Thyroid gland (tissue), 4 donors: ENCODE measurements around the gene ATG2A. TPM values are rescaled to one million over a fixed set of nuclear protein-coding genes. Genes with fewer than 3 reads are reported as not detected.

ENCODE experiments used
- DNase-seq, 2 donors: peaks; one replicate each; pipeline ENCODE4 v3.0.0-alpha.2; 2019
- H3K27ac ChIP-seq, 3 donors: fragments of 200-600 bp; sonication (generic); 1 replicate in 2 of 3; 2 replicates in 1 of 3; pipeline ENCODE4 v1.5.1; 2016 to 2019; ENCODE audit warnings: mild to moderate bottlenecking in 1 of 3, moderate library complexity in 1 of 3
- H3K27me3 ChIP-seq: fragments of 200-600 bp; sonication (generic); one replicate; pipeline ENCODE4 v1.5.1; 2019
- H3K36me3 ChIP-seq, 2 donors: fragments of 200-600 bp; sonication (generic); one replicate each; pipeline ENCODE4 v1.5.1; 2016 to 2019
- H3K4me1 ChIP-seq, 2 donors: fragments of 200-600 bp; sonication (generic); one replicate each; pipeline ENCODE4 v1.5.1; 2017 to 2019
- H3K4me3 ChIP-seq, 3 donors: fragments of 200-600 bp; sonication (generic); replicated peaks in 1 of 3; 1 replicate in 2 of 3; 2 replicates in 1 of 3; pipeline ENCODE4 v1.5.1; 2016; ENCODE audit warnings: mild to moderate bottlenecking in 1 of 3
- H3K9me3 ChIP-seq: fragments of 200-600 bp; sonication (generic); one replicate; pipeline ENCODE4 v1.5.1; 2017
- CTCF ChIP-seq, 6 experiments: fragments of 200-600 bp in 3 of 6; fragments of 450-650 bp in 3 of 6; sonication (generic) in 3 of 6; IDR thresholded peaks; one replicate each; pipeline ENCODE4 v1.5.1; 2016 to 2019; ENCODE audit warnings: antibody characterized with exemption in 6 of 6, mild to moderate bottlenecking in 2 of 6, inconsistent platforms in 1 of 6, moderate library complexity in 1 of 6
- POLR2A ChIP-seq, 2 donors: fragments of 450-650 bp; IDR thresholded peaks; one replicate each; pipeline ENCODE4 v1.6.1; 2017; ENCODE audit warnings: antibody characterized with exemption in 2 of 2, mild to moderate bottlenecking in 2 of 2, moderate library complexity in 1 of 2
- WGBS, 2 donors: methylation state at CpG; one replicate each; pipeline ENCODE4 v1.1.5; 2017; 5-methylcytosine and 5-hydroxymethylcytosine counted together
- intact Hi-C: fragments of 100-400 bp; cut with DNase I; formaldehyde crosslinking; loops from one replicate; pipeline ENCODE4 v1.15.1; 2023
- total RNA-seq, 4 donors: library from RNA; depleted of rRNA; stranded (reverse); fragments of >200 nt; gene quantifications; one replicate each; pipeline ENCODE4 v1.2.3, GENCODE V29; 2016

ATG2A gene
- total RNA-seq, 4 donors from 2014 or later = 19.5 to 43.1 (median 36.7) TPM

GRCh38 chr11:64863391-64864060 lies 53.5 kb downstream of the ATG2A start:
- 70 to 75% methylated on average over 20 to 22 of the region's 23 CpGs for WGBS, 2 donors
- no peaks in the 10 kb centered on the region for H3K9me3 ChIP-seq
- no peak for DNase-seq
- H3K36me3 ChIP-seq = peaks cover 5 to 11% of the 10 kb centered on the region in 2 donors
- H3K4me3 ChIP-seq = no peak overlapping the region
- H3K27ac ChIP-seq = peak overlapping the region; percentile 63 to 79 (median 72)
- intact Hi-C loops = no loop called here
- H3K4me1 ChIP-seq = peaks cover 33 to 50% of the 10 kb centered on the region in 2 donors
- no peaks in the 10 kb centered on the region for H3K27me3 ChIP-seq
- TF ChIP-seq CTCF (IDR thresholded peaks at IDR 0.05) = no peak
- TF ChIP-seq POLR2A (IDR thresholded peaks at IDR 0.05) = no peak

GRCh38 chr11:64862987-64863390 lies 54.0 kb downstream of the ATG2A start:
- peaks cover 5 to 11% of the 10 kb centered on the region in 2 donors for H3K36me3 ChIP-seq
- WGBS, 2 donors = 31 to 32% methylated on average over 7 to 9 of the region's 9 CpGs
- no peaks in the 10 kb centered on the region for H3K9me3 ChIP-seq
- peak overlapping the region; percentile 63 to 79 (median 72) for H3K27ac ChIP-seq
- TF ChIP-seq POLR2A (IDR thresholded peaks at IDR 0.05) (no peak), CTCF (IDR thresholded peaks at IDR 0.05) (no peak)
- peak; percentile 54 to 60 for DNase-seq
- H3K4me3 ChIP-seq = no peak overlapping the region
- peaks cover 33 to 46% of the 10 kb centered on the region in 2 donors for H3K4me1 ChIP-seq
- intact Hi-C loops = no loop called here
- no peaks in the 10 kb centered on the region for H3K27me3 ChIP-seq

GRCh38 chr11:64861227-64861975 lies 55.6 kb downstream of the ATG2A start:
- 86 to 92% methylated on average over 6 of the region's 6 CpGs for whole genome bisulfite sequencing, 2 donors
- Histone ChIP-seq H3K27ac (no peak overlapping the region), H3K9me3 (no peaks in the 10 kb centered on the region), H3K4me3 (no peak overlapping the region), H3K4me1 (peaks cover 33 to 59% of the 10 kb centered on the region in 2 donors), H3K27me3 (no peaks in the 10 kb centered on the region), H3K36me3 (peaks cover 5 to 11% of the 10 kb centered on the region in 2 donors)
- TF ChIP-seq CTCF (IDR thresholded peaks at IDR 0.05) (no peak), POLR2A (IDR thresholded peaks at IDR 0.05) (no peak)
- intact Hi-C loops = no loop called here
- DNase-seq = no peak

GRCh38 chr11:64859542-64860414 lies 57.2 kb downstream of the ATG2A start:
- H3K36me3 ChIP-seq = peaks cover 5 to 11% of the 10 kb centered on the region in 2 donors
- no peaks in the 10 kb centered on the region for H3K27me3 ChIP-seq
- no peak for DNase-seq
- intact Hi-C loops = no loop called here
- H3K27ac ChIP-seq = peak overlapping the region in 1 of 3 donors; percentile 18
- peaks cover 30 to 59% of the 10 kb centered on the region in 2 donors for H3K4me1 ChIP-seq
- no peaks in the 10 kb centered on the region for H3K9me3 ChIP-seq
- no peak overlapping the region for H3K4me3 ChIP-seq
- 89 to 95% methylated on average over 21 to 31 of the region's 33 CpGs for WGBS, 2 donors
- TF ChIP-seq CTCF (IDR thresholded peaks at IDR 0.05) = no peak
- no peak for TF ChIP-seq POLR2A (IDR thresholded peaks at IDR 0.05)
